ENCODE data around the gene MYO9A. TPM values are rescaled to one million over a fixed set of nuclear protein-coding genes. Genes with fewer than 3 reads are reported as not detected.

MYO9A gene
- total RNA-seq, 1 experiment from 2014 or later = 30.1 TPM

DNA sequence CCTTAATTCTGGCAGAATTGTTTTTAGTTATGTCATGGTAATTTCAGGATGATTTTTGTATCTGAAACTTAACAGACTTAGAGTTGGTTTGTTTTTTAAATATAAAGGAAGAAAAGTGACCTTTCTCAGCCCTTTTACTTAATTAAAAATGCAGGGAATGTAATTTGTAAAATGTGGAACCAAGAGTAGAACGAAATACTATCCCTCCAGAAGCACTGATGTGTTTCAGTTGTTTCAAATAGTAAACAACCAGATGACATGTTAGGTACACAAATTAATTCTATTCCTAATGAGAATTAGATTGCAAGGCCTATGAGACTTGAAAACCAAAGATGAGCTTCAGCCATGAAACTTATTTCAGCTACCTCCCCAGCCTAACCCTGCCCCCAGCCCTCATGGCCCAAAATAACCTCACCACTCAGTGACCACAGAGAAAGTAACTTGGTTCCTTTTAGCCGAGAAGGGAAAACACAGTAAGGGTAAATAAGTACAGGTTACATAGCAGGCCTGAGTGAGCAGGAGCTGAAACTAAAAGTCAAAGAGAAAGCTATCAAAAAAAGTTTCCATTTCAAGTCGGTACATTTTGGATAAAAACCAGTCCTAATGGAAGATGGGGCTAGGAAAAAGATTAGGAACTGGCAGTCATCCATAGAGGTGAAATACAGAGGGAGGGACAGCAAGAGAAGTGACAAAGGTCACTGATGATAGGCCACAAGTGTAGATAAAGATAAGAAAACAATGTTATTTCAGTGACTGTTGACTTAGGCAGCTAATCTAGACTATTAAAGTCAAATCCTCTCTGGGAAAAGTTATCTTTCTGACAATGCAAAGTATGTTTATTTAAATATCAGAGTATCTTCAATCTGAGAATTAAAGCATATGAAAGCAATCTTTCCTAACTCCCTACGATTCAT lies 23.5 kb upstream of the MYO9A start:
- Histone ChIP-seq H3K27me3 (replicated peaks; ENCODE audit: insufficient read depth, low read depth, low read length, poor library complexity) (no peaks in the 10 kb centered on the region), H3K4me3 (ENCODE audit: low read depth, low read length, poor library complexity, severe bottlenecking) (no peak overlapping the region), H3K4me1 (ENCODE audit: insufficient read depth, low read length, poor library complexity, severe bottlenecking) (no peaks in the 10 kb centered on the region), H3K27ac (ENCODE audit: low read depth, low read length, poor library complexity, severe bottlenecking) (no peak overlapping the region), H3K9me3 (ENCODE audit: low read depth, low read length, poor library complexity, severe bottlenecking) (no peaks in the 10 kb centered on the region), H3K36me3 (ENCODE audit: insufficient read depth, low read length, poor library complexity, severe bottlenecking) (no peaks in the 10 kb centered on the region)
- TF ChIP-seq, protein P1, sequence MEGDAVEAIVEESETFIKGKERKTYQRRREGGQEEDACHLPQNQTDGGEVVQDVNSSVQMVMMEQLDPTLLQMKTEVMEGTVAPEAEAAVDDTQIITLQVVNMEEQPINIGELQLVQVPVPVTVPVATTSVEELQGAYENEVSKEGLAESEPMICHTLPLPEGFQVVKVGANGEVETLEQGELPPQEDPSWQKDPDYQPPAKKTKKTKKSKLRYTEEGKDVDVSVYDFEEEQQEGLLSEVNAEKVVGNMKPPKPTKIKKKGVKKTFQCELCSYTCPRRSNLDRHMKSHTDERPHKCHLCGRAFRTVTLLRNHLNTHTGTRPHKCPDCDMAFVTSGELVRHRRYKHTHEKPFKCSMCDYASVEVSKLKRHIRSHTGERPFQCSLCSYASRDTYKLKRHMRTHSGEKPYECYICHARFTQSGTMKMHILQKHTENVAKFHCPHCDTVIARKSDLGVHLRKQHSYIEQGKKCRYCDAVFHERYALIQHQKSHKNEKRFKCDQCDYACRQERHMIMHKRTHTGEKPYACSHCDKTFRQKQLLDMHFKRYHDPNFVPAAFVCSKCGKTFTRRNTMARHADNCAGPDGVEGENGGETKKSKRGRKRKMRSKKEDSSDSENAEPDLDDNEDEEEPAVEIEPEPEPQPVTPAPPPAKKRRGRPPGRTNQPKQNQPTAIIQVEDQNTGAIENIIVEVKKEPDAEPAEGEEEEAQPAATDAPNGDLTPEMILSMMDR (conservative IDR thresholded peaks at IDR 0.05; ENCODE audit: low read depth, low read length) = no peak
- TF ChIP-seq EZH2 (IDR thresholded peaks at IDR 0.05; ENCODE audit: borderline replicate concordance, low read depth, low read length, poor library complexity, severe bottlenecking) = no peak
- intact Hi-C loops (cut with micrococcal nuclease; ENCODE audit: unreplicated experiment) = no loop called here
- no peak for DNase-seq (ENCODE audit: low spot score)
- CTCF ChIA-PET = no interaction called here
- BruUV-seq (replicated peaks) = no TSS peak
- POLR2A ChIA-PET (ENCODE audit: low non-redundant PET) = interaction anchor here (0.6 kb wide), 1 partner anchor 336 kb away, joined by 3 read pairs; no protein-coding TSS in a partner anchor

DNA sequence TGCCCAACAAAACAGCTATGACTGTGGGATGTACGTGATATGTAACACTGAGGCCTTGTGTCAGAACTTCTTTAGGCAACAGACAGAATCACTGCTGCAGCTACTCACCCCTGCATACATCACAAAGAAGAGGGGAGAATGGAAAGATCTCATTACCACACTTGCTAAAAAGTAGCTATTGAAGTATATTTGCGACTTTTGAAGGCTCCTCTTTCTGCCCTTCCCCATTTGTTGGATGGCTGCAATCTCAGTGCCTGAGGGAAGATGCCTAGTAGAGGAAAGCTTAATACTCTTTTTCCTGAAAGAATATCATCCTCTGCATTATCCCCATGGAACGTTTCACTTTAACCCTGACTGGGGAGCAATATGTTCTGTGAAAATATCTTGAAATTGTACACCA lies 22.1 kb upstream of the MYO9A start:
- ChIA-PET POLR2A (ENCODE audit: low non-redundant PET) (no interaction called here), CTCF (no interaction called here)
- intact Hi-C loops (cut with micrococcal nuclease; ENCODE audit: unreplicated experiment) = no loop called here
- no TSS peak for BruUV-seq (replicated peaks)
- Histone ChIP-seq H3K9me3 (ENCODE audit: low read depth, low read length, poor library complexity, severe bottlenecking) (no peaks in the 10 kb centered on the region), H3K27ac (ENCODE audit: low read depth, low read length, poor library complexity, severe bottlenecking) (no peak overlapping the region), H3K4me3 (ENCODE audit: low read depth, low read length, poor library complexity, severe bottlenecking) (no peak overlapping the region), H3K4me1 (ENCODE audit: insufficient read depth, low read length, poor library complexity, severe bottlenecking) (no peaks in the 10 kb centered on the region), H3K27me3 (replicated peaks; ENCODE audit: insufficient read depth, low read depth, low read length, poor library complexity) (no peaks in the 10 kb centered on the region), H3K36me3 (ENCODE audit: insufficient read depth, low read length, poor library complexity, severe bottlenecking) (no peaks in the 10 kb centered on the region)
- no peak for DNase-seq (ENCODE audit: low spot score)
- TF ChIP-seq, protein P1 (conservative IDR thresholded peaks at IDR 0.05; ENCODE audit: low read depth, low read length) = no peak
- TF ChIP-seq EZH2 (IDR thresholded peaks at IDR 0.05; ENCODE audit: borderline replicate concordance, low read depth, low read length, poor library complexity, severe bottlenecking) = no peak

DNA sequence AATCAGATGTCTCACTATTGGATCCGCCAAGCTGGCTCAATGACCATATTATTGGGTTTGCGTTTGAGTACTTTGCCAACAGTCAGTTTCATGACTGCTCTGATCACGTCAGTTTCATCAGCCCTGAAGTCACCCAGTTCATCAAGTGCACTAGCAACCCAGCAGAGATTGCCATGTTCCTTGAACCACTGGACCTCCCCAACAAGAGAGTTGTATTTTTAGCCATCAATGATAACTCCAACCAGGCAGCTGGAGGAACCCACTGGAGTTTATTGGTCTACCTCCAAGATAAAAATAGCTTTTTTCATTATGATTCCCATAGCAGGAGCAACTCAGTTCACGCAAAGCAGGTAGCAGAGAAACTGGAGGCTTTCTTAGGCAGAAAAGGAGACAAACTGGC lies 21.7 kb upstream of the MYO9A start:
- no peak for DNase-seq (ENCODE audit: low spot score)
- ChIA-PET CTCF (no interaction called here), POLR2A (ENCODE audit: low non-redundant PET) (no interaction called here)
- Histone ChIP-seq H3K9me3 (ENCODE audit: low read depth, low read length, poor library complexity, severe bottlenecking) (no peaks in the 10 kb centered on the region), H3K27me3 (replicated peaks; ENCODE audit: insufficient read depth, low read depth, low read length, poor library complexity) (no peaks in the 10 kb centered on the region), H3K4me3 (ENCODE audit: low read depth, low read length, poor library complexity, severe bottlenecking) (no peak overlapping the region), H3K36me3 (ENCODE audit: insufficient read depth, low read length, poor library complexity, severe bottlenecking) (no peaks in the 10 kb centered on the region), H3K27ac (ENCODE audit: low read depth, low read length, poor library complexity, severe bottlenecking) (no peak overlapping the region), H3K4me1 (ENCODE audit: insufficient read depth, low read length, poor library complexity, severe bottlenecking) (no peaks in the 10 kb centered on the region)
- no peak for TF ChIP-seq EZH2 (IDR thresholded peaks at IDR 0.05; ENCODE audit: borderline replicate concordance, low read depth, low read length, poor library complexity, severe bottlenecking)
- TF ChIP-seq, protein P1 (conservative IDR thresholded peaks at IDR 0.05; ENCODE audit: low read depth, low read length) = no peak
- intact Hi-C loops (cut with micrococcal nuclease; ENCODE audit: unreplicated experiment) = no loop called here
- BruUV-seq (replicated peaks) = no TSS peak
